GM12878 (cell line): ENCODE results near the gene TOP1. TPM values are rescaled to one million over a fixed set of nuclear protein-coding genes. Genes with fewer than 3 reads are reported as not detected.

Experiments used
- ATAC-seq: fragments of 200-7000 bp; cut with Tn5 transposase; 3 replicates; pipeline ENCODE4 v1.9.1; 2020; ENCODE audit warnings: mild to moderate bottlenecking, moderate library complexity
- BruUV-seq: library from RNA; stranded (reverse); fragments of 400-500 nt; replicated peaks from 2 replicates; lab custom pipeline; 2021; lab: Mats Ljungman, UMichigan
- CTCF ChIA-PET: fragments of 300-600 bp; sonication (Branson Sonifier 250); formaldehyde crosslinking; extraction: SDS; loops from one replicate; lab custom pipeline; 2021; ENCODE audit warnings: inconsistent platforms; lab: Yijun Ruan, JAX
- POLR2A ChIA-PET: fragments of 350-600 bp; formaldehyde crosslinking; extraction: SDS; loops from one replicate; lab custom pipeline; 2021; ENCODE audit warnings: inconsistent platforms; lab: Charles Lee
- RAD21 ChIA-PET: fragments of 300-600 bp; sonication (Branson Sonifier 250); formaldehyde crosslinking; loops from one replicate; lab custom pipeline; 2023; ENCODE audit warnings: antibody characterized with exemption; ENCODE audit not compliant: unreplicated experiment; lab: Charles Lee
- SMC1A ChIA-PET: fragments of 300-600 bp; sonication (Branson Sonifier 250); formaldehyde crosslinking; loops from one replicate; lab custom pipeline; 2023; ENCODE audit not compliant: unreplicated experiment, uncharacterized antibody; lab: Charles Lee
- DNase-seq: peaks from one replicate; pipeline ENCODE4 v3.0.0-alpha.2; 2011; ENCODE audit warnings: low read depth, low spot score
- FAIRE-seq: peaks from 3 replicates; lab custom pipeline; 2011; peaks lifted over from hg19 to GRCh38; lab: Jason Lieb, UNC
- H2AFZ ChIP-seq: 2 replicates; pipeline ENCODE4 v1.6.0; 2011; ENCODE audit warnings: low read depth, low read length, control low read depth; ENCODE audit not compliant: control insufficient read depth
- H3K27ac ChIP-seq: 2 replicates; pipeline ENCODE4 v1.5.1; 2011; ENCODE audit warnings: control low read depth; ENCODE audit not compliant: control insufficient read depth, insufficient read depth
- H3K27me3 ChIP-seq, 2 experiments: replicated peaks in 1 of 2; 2 replicates each; pipeline versions ENCODE4 v1.6.0 to v1.6.1; 2011; ENCODE audit warnings: low read length in 1 of 2; ENCODE audit not compliant: control insufficient read depth in 2 of 2, insufficient read depth in 2 of 2
- H3K36me3 ChIP-seq, 2 experiments: 2 replicates each; pipeline ENCODE4 v1.5.1; 2011; ENCODE audit warnings: low read length in 1 of 2; ENCODE audit not compliant: control insufficient read depth in 2 of 2, insufficient read depth in 2 of 2
- H3K4me1 ChIP-seq: 2 replicates; pipeline ENCODE4 v1.6.1; 2011; ENCODE audit warnings: mild to moderate bottlenecking, low read length, moderate library complexity, mixed read lengths; ENCODE audit not compliant: control insufficient read depth, insufficient read depth
- H3K4me2 ChIP-seq: 2 replicates; pipeline ENCODE4 v1.6.0; 2011; ENCODE audit warnings: control low read depth; ENCODE audit not compliant: control insufficient read depth, insufficient read depth
- H3K4me3 ChIP-seq: fragments of 200-600 bp; sonication (generic); 2 replicates; pipeline ENCODE4 v1.5.1; 2016
- H3K79me2 ChIP-seq: 2 replicates; pipeline ENCODE4 v1.6.0; 2011; ENCODE audit warnings: low read length; ENCODE audit not compliant: control insufficient read depth, insufficient read depth
- H3K9ac ChIP-seq: 2 replicates; pipeline ENCODE4 v1.8.0; 2011; ENCODE audit warnings: low read length, control low read depth, mixed read lengths; ENCODE audit not compliant: control insufficient read depth, insufficient read depth
- H3K9me3 ChIP-seq: replicated peaks from 3 replicates; pipeline ENCODE4 v1.5.1; 2011; ENCODE audit warnings: mild to moderate bottlenecking, low read length; ENCODE audit not compliant: control insufficient read depth, insufficient read depth
- H4K20me1 ChIP-seq: 2 replicates; pipeline ENCODE4 v1.6.0; 2011; ENCODE audit not compliant: control insufficient read depth, insufficient read depth
- ELK1 ChIP-seq: IDR thresholded peaks from 2 replicates; pipeline ENCODE4 v1.6.1; 2012; ENCODE audit warnings: low read depth, low read length, improper control_type of control experiment
- PML ChIP-seq: IDR thresholded peaks from 2 replicates; pipeline ENCODE4 v1.6.1; 2012; ENCODE audit warnings: low read length, inconsistent platforms
- WGBS: methylation state at CpG from one replicate; pipeline ENCODE4 v1.1.6; 2016; ENCODE audit warnings: low lambda C conversion rate; ENCODE audit not compliant: insufficient replicate concordance, insufficient coverage; ENCODE audit errors: missing lambda C conversion rate; 5-methylcytosine and 5-hydroxymethylcytosine counted together
- in situ Hi-C: fragments of 300-500 bp; cut with MboI; formaldehyde crosslinking; loops from 9 replicates; pipeline ENCODE4 v1.14.3; 2018; ENCODE audit warnings: mixed read lengths
- intact Hi-C: fragments of 100-400 bp; cut with micrococcal nuclease; formaldehyde crosslinking; loops from one replicate; pipeline ENCODE4 v1.14.2; 2022; ENCODE audit not compliant: unreplicated experiment
- polyA plus RNA-seq, 11 experiments: library from polyadenylated mRNA; depleted of rRNA in 4 of 11; unstranded in 6 of 11; stranded (reverse) in 5 of 11; fragments of >200 nt; fragmentation: Nextera tagmentation in 4 of 11; fragmentation: Illumina TruSeq in 1 of 11; extraction: Ambion mirVana in 4 of 11; extraction: Trizol in 1 of 11; gene quantifications; 1 replicate in 1 of 11; 2 replicates in 10 of 11; pipeline versions ENCODE4 v1.2.1 to v1.2.3, GENCODE V29; 2011 to 2016; ENCODE audit warnings: inconsistent platforms in 2 of 11, missing spikeins in 2 of 11, low read depth in 1 of 11
- total RNA-seq, 4 experiments: library from RNA; depleted of rRNA in 3 of 4; stranded (reverse); fragments of >200 nt in 3 of 4; fragmentation: Illumina TruSeq in 1 of 4; extraction: Trizol in 1 of 4; gene quantifications; 2 replicates each; pipeline versions ENCODE4 v1.2.1 to v1.2.3, GENCODE V29; 2013 to 2021

Gene TOP1
- total and polyA plus RNA-seq, 10 of the 15 experiments (the other 5 are each of a cell fraction or from before 2014, with no cell fraction given), result 21.5 to 128 (median 47.3) TPM

DNA sequence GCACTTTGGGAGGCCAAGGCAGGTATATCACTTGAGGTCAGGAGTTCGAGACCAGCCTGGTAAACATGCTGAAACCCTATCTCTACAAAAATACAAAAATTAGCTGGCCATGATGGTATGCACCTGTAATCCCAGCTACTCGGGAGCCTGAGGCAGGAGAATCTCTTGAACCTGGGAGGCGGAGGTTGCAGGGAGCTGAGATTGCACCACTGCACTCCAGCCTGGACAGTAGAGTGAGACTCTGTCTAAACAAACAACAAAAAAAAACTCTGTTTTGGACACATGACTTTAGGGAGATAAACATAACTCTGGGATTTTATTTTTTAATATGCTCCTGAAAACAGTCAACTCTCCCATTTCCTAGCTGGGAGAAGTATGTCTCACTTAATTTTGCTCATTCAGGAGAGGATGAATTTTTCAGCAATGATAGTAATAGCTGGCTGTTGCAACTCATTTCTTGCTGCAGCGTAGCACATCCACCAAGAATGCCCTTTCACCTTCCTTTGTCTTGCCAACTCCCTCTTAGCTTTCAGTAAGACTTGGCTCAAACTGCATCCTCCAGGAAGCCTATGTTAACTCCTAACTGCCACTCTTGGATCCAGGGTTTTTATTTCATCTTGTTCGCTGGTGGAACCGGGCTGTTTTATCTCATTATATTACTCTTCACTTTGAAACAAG, 24.3 kb downstream of the TOP1 start:
- peaks cover 34% of the 10 kb centered on the region for H3K4me1 ChIP-seq
- intact Hi-C loops, result no loop called here

More for the DNA sequence above, 24.3 kb downstream of the TOP1 start:
- FAIRE-seq (no peak), DNase-seq (no peak), ATAC-seq (no peak)
- ChIA-PET CTCF (interaction anchor here (0.6 to 24.4 kb wide), 8 partner anchors 10 to 85 kb away, joined by 3 to 510 read pairs (median 6); no protein-coding TSS in a partner anchor), SMC1A (interaction anchor here (1.0 to 16.6 kb wide), 6 partner anchors 8 to 65 kb away, joined by 3 to 456 read pairs (median 48); no protein-coding TSS in a partner anchor), POLR2A (interaction anchor here (0.6 to 9.5 kb wide), 8 partner anchors 9 to 72 kb away, joined by 3 to 66 read pairs (median 4); no protein-coding TSS in a partner anchor), RAD21 (interaction anchor here (1.5 to 27.8 kb wide), 7 partner anchors 9 to 81 kb away, joined by 4 to 696 read pairs (median 16); no protein-coding TSS in a partner anchor)
- Histone ChIP-seq H3K9ac (no peak overlapping the region), H3K9me3 (peaks cover 6% of the 10 kb centered on the region; the same call in 2 of the 3 replicates), H3K27me3 (no peaks in the 10 kb centered on the region), H3K79me2 (peaks cover 94% of the 10 kb centered on the region), H3K36me3 (peaks cover 2 to 19% of the 10 kb centered on the region in 2 experiments; a peak in 3 of 4 replicates), H3K27ac (no peak overlapping the region), H4K20me1 (no peaks in the 10 kb centered on the region), H2AFZ (no peak overlapping the region), H3K4me2 (no peak overlapping the region), H3K4me3 (no peak overlapping the region)
- TF ChIP-seq ELK1 (no peak), PML (no peak)
- BruUV-seq, result no TSS peak
- in situ Hi-C loops, result no loop called here
- WGBS, result 96% methylated on average over 6 of the region's 6 CpGs
